Right lobe of liver (tissue), 6 donors: ENCODE measurements around the gene ZDHHC6. TPM values are rescaled to one million over a fixed set of nuclear protein-coding genes. Genes with fewer than 3 reads are reported as not detected.
A peak's percentile ranks its signal among the peaks of the same experiment; 100 is the strongest.

ENCODE experiments used
- ATAC-seq, 4 donors: fragments of 200-7000 bp; cut with Tn5 transposase; one replicate each; pipeline ENCODE4 v1.9.1; 2020; ENCODE audit warnings: mild to moderate bottlenecking in 4 of 4, moderate library complexity in 4 of 4
- DNase-seq, 3 donors: peaks; one replicate each; pipeline ENCODE4 v3.0.0-alpha.2; 2020
- H3K27ac ChIP-seq, 3 donors: fragments of 200-600 bp; one replicate each; pipeline ENCODE4 v1.8.0; 2022
- H3K27me3 ChIP-seq, 2 donors: fragments of 200-600 bp; one replicate each; pipeline ENCODE4 v1.8.0; 2022
- H3K36me3 ChIP-seq, 4 donors: fragments of 200-600 bp; sonication (generic) in 1 of 4; one replicate each; pipeline versions ENCODE4 v1.5.1 to v1.8.0; 2017 to 2022; ENCODE audit warnings: control low read depth in 1 of 4
- H3K4me1 ChIP-seq, 4 donors: fragments of 200-600 bp; sonication (generic) in 1 of 4; one replicate each; pipeline versions ENCODE4 v1.5.1 to v1.8.0; 2017 to 2022; ENCODE audit warnings: control low read depth in 1 of 4
- H3K4me3 ChIP-seq, 3 donors: fragments of 200-600 bp; one replicate each; pipeline ENCODE4 v1.8.0; 2022
- H3K9me3 ChIP-seq, 4 donors: fragments of 200-600 bp; sonication (generic) in 1 of 4; one replicate each; pipeline versions ENCODE4 v1.5.1 to v1.8.0; 2017 to 2022; ENCODE audit warnings: control low read depth in 1 of 4
- POLR2A ChIP-seq: fragments of 450-650 bp; IDR thresholded peaks from one replicate; pipeline ENCODE4 v1.6.1; 2017; ENCODE audit warnings: antibody characterized with exemption, mild to moderate bottlenecking
- WGBS: methylation state at CpG from one replicate; pipeline ENCODE4 v1.1.6; 2018; ENCODE audit warnings: low coverage, low lambda C conversion rate; ENCODE audit not compliant: insufficient coverage; ENCODE audit errors: missing lambda C conversion rate; 5-methylcytosine and 5-hydroxymethylcytosine counted together
- intact Hi-C, 2 donors: fragments of 100-400 bp; cut with DNase I; formaldehyde crosslinking; loops; one replicate each; pipeline versions ENCODE4 v1.11.2 to v1.14.1; 2022
- total RNA-seq, 6 experiments: library from RNA; depleted of rRNA in 2 of 6; stranded (reverse); fragments of >200 nt in 2 of 6; fragmentation: NEBNext Ultra II Directional in 3 of 6; extraction: Animal tissue kit (Norgen Biotek cat#: 25700) in 3 of 6; gene quantifications; one replicate each; pipeline versions ENCODE4 v1.1.0 to v1.2.4, GENCODE V29; 2016 to 2023
- TF ChIP-seq, protein P1 (sequence below), 4 donors: fragments of 200-600 bp in 3 of 4; fragments of 450-650 bp in 1 of 4; IDR thresholded peaks; one replicate each; pipeline versions ENCODE4 v1.5.1 to v1.8.0; 2016 to 2022; ENCODE audit warnings: antibody characterized with exemption in 4 of 4, mild to moderate bottlenecking in 2 of 4
- donor health status: DM: no; HTN: yes; CAD: no.
- donor health status: DM: no; HTN: no; CAD: no.
- donor health status: DM: no; HTN: no; CAD: no.
- donor health status: DM: no; HTN: yes; CAD: no.
- donor health status: DM: no; HTN: yes; CAD: no.

The ZDHHC6 gene
- total RNA-seq, 6 experiments from 2014 or later, result 12.2 to 23.0 (median 16.0) TPM

DNA sequence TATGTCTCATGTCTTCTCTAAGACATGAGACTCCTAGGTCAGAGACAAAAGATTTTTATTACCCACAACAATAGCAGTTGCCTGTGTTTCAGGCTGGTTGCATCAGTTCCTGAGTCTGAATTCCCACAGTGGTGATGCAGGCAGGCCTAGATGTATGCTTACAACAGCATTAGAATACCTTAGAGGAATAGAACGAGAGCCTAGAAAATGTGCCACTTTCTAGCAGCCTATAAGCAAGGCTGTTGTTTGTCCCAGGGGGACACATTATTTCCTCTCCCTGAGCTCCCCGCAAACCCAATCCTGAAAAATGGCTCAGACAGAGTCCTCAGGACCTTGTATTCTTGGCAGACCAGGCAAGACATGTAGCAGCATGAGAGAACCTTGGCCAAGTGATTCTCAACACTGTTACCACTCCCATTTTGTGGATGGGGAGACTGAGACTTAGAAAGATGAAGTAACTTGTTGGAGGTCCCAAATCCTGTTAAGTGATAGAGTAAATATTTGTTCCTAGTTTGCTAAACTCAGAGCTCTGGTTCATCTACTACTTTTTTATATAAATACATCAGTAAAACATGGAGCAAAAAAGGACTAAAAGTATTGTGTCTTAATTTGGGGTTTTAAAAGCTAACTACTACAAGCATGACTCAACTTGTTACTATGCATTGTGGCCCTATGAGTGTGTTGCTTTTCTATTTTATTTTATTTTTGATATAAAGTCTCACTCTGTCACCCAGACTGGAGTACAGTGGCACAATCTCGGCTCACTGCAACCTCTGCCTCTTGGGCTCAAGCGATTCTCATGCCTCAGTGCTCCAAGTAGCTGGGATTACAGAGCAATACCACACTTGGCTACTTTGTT lies 14.5 kb upstream of the ZDHHC6 start:
- TF ChIP-seq, protein P1, sequence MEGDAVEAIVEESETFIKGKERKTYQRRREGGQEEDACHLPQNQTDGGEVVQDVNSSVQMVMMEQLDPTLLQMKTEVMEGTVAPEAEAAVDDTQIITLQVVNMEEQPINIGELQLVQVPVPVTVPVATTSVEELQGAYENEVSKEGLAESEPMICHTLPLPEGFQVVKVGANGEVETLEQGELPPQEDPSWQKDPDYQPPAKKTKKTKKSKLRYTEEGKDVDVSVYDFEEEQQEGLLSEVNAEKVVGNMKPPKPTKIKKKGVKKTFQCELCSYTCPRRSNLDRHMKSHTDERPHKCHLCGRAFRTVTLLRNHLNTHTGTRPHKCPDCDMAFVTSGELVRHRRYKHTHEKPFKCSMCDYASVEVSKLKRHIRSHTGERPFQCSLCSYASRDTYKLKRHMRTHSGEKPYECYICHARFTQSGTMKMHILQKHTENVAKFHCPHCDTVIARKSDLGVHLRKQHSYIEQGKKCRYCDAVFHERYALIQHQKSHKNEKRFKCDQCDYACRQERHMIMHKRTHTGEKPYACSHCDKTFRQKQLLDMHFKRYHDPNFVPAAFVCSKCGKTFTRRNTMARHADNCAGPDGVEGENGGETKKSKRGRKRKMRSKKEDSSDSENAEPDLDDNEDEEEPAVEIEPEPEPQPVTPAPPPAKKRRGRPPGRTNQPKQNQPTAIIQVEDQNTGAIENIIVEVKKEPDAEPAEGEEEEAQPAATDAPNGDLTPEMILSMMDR (IDR thresholded peaks at IDR 0.05), result no peak
- no peak for TF ChIP-seq POLR2A

DNA sequence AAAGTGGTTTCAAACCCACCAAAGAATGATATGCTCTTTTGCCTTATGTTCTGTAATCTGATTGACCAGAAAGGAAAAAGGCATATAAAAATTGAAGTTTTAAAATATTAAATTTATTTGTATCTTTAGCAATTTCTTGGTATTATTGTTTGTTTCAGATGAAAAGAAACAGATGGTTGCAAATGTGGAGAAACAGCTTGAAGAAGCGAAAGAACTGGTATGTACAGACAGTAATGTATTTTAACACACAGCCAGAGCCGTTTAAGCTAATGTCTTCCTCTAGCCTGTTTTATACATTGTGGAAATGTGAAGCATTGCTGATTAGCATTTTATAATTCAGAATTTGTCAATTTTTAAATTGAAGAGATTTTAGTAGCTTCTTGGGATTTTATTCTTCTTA lies 13.7 kb upstream of the ZDHHC6 start:
- intact Hi-C loops, result no loop called here

More for the DNA sequence above, 14.5 kb upstream of the ZDHHC6 start:
- Histone ChIP-seq H3K36me3 (peaks cover 0 to 9% (median 1%) of the 10 kb centered on the region in 4 donors), H3K4me1 (no peaks in the 10 kb centered on the region), H3K27me3 (no peaks in the 10 kb centered on the region), H3K27ac (no peak overlapping the region), H3K9me3 (no peaks in the 10 kb centered on the region), H3K4me3 (no peak overlapping the region)
- ATAC-seq, result no peak
- no peak for DNase-seq
- WGBS, result 100% methylated on average over 3 of the region's 4 CpGs
- intact Hi-C loops, result no loop called here

DNA sequence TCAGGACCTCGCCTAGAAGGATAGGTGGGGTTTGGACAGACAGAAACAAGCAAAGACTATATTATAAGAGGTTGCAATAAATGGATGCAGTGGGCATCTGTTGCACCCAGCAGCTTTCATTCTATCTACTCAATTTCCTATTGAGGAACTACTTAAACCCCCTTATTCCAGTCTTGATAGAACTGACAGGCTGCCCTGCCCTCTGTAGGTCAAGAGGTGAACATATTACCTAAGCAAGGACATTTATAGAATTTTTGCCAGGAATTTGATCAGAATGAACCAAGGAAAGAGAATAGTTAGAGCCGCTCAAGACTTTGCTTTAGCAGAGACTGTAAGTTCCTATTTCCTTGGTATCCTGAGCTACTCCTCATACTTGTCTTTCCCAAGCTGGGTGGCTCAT lies 9.8 kb upstream of the ZDHHC6 start:
- intact Hi-C loops, result no loop called here
- WGBS, result 77% methylated on average over 2 of the region's 2 CpGs
- ATAC-seq (no peak), DNase-seq (no peak)
- Histone ChIP-seq H3K36me3 (no peaks in the 10 kb centered on the region), H3K4me1 (no peaks in the 10 kb centered on the region), H3K9me3 (no peaks in the 10 kb centered on the region), H3K27me3 (no peaks in the 10 kb centered on the region), H3K4me3 (no peak overlapping the region), H3K27ac (no peak overlapping the region)
- TF ChIP-seq POLR2A, result no peak
- TF ChIP-seq, protein P1 (IDR thresholded peaks at IDR 0.05), result peak in 1 of 4 donors; percentile 8

More for the DNA sequence above, 13.7 kb upstream of the ZDHHC6 start:
- DNase-seq, result no peak
- ATAC-seq, result no peak
- TF ChIP-seq, protein P1 (IDR thresholded peaks at IDR 0.05), result no peak
- no peak for TF ChIP-seq POLR2A
- peaks cover 0 to 7% (median 1%) of the 10 kb centered on the region in 4 donors for H3K36me3 ChIP-seq
- WGBS, result 100% methylated on average over 2 of the region's 2 CpGs
- no peaks in the 10 kb centered on the region for H3K4me1 ChIP-seq
- H3K9me3 ChIP-seq, result no peaks in the 10 kb centered on the region
- H3K27me3 ChIP-seq, result no peaks in the 10 kb centered on the region
- H3K4me3 ChIP-seq, result no peak overlapping the region
- H3K27ac ChIP-seq, result no peak overlapping the region

GRCh38 chr10:112454910-112455779 lies 8.4 kb upstream of the ZDHHC6 start:
- H3K36me3 ChIP-seq, result no peaks in the 10 kb centered on the region
- no peaks in the 10 kb centered on the region for H3K27me3 ChIP-seq
- intact Hi-C loops, result no loop called here
- no peak overlapping the region for H3K4me3 ChIP-seq
- DNase-seq (no peak), ATAC-seq (no peak)
- H3K9me3 ChIP-seq, result no peaks in the 10 kb centered on the region
- 83% methylated on average over 3 of the region's 3 CpGs for WGBS
- no peak for TF ChIP-seq POLR2A
- TF ChIP-seq, protein P1 (IDR thresholded peaks at IDR 0.05), result no peak
- H3K4me1 ChIP-seq, result no peaks in the 10 kb centered on the region
- H3K27ac ChIP-seq, result no peak overlapping the region
